ENCODE measurements around the gene NFIB. TPM values are rescaled to one million over a fixed set of nuclear protein-coding genes. Genes with fewer than 3 reads are reported as not detected.

NFIB gene
- total and polyA plus RNA-seq, 2 donors (not counting 3 experiments of a cell fraction or from before 2014, with no cell fraction given): 26.4 to 174 TPM

DNA sequence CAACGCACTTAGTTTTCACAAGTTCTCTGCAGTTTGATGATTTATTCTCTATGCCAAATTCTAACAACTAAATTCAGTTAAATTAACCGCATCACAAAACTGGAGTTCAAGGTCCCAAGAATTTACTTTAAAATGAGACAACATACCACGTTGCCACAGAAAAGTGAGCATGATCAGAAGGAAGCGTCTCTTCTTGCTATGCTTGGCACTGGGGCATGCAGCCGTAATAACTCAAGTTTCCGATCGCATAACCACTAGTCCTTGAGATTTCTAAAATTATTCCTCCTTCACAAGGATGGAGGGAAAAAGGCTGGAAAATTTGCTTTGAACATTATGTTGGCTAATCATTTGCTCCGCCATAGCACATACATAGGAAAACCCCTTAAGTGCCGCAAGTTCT is 13.9 kb downstream of the NFIB start:
- Histone ChIP-seq H2AFZ (ENCODE audit: low read depth, low read length) (no peak overlapping the region), H3K4me2 (ENCODE audit: insufficient read depth, low read length) (no peak overlapping the region), H3K79me2 (ENCODE audit: control insufficient read depth, insufficient read depth, low read length) (peaks cover 100% of the 10 kb centered on the region), H3K9me1 (replicated peaks; ENCODE audit: control insufficient read depth, extremely low read depth, insufficient read depth, low read length) (peaks cover 4% of the 10 kb centered on the region), H3K9ac (replicated peaks; ENCODE audit: extremely low read depth, insufficient read depth, low read length) (no peak overlapping the region), H3K27me3 (ENCODE audit: control insufficient read depth in 2 of 2, insufficient read depth in 2 of 2, low read length in 2 of 2) (no peaks in the 10 kb centered on the region), H3K36me3 (ENCODE audit: control insufficient read depth in 2 of 2, extremely low read depth in 1 of 2, insufficient read depth in 2 of 2, low read length in 2 of 2) (peaks cover 7 to 29% of the 10 kb centered on the region in 2 experiments), H3K4me1 (ENCODE audit: control insufficient read depth, extremely low read depth, insufficient read depth, low read length) (peaks cover 37% of the 10 kb centered on the region), H3K9me3 (replicated peaks; ENCODE audit: control insufficient read depth, insufficient read depth, low read length) (no peaks in the 10 kb centered on the region), H4K20me1 (replicated peaks; ENCODE audit: control insufficient read depth, extremely low read depth, insufficient read depth, low read length) (peaks cover 22% of the 10 kb centered on the region), H3K4me3 (replicated peaks in 1 of 3; ENCODE audit: insufficient read depth in 1 of 3, low read depth in 1 of 3, low read length in 3 of 3) (no peak overlapping the region), H3K27ac (ENCODE audit: insufficient read depth, low read depth, low read length) (no peak overlapping the region)
- intact Hi-C loops (cut with micrococcal nuclease) (no loop called here), dilution Hi-C loops (cut with MboI; ENCODE audit: extremely low pct_ligation_motif_present, low sequenced_read_pairs) (no loop called here)
- ChIA-PET POLR2A (no interaction called here), CTCF (interaction anchor here (1.1 kb wide), 1 partner anchor 55 kb away, joined by 3 read pairs; no protein-coding TSS in a partner anchor)
- BruUV-seq (replicated peaks): no TSS peak
- DNase-seq (ENCODE audit: low read depth, low spot score) (no peak), FAIRE-seq (no peak)
- TF ChIP-seq GATA2 (IDR thresholded peaks at IDR 0.05; ENCODE audit: insufficient read depth, insufficient read length, low read depth, low read length) (no peak), FOS (IDR thresholded peaks at IDR 0.05; ENCODE audit: borderline replicate concordance, insufficient read depth, low read length) (no peak), POLR2AphosphoS5 (IDR thresholded peaks at IDR 0.05; ENCODE audit: insufficient read depth, low read depth, low read length) (no peak), MAX (IDR thresholded peaks at IDR 0.05; ENCODE audit: insufficient read depth, insufficient read length) (no peak), EZH2 (IDR thresholded peaks at IDR 0.05; ENCODE audit: borderline replicate concordance, low read depth, low read length, severe bottlenecking) (no peak), POLR2A (IDR thresholded peaks at IDR 0.05; ENCODE audit: low read depth, low read length) (no peak), JUN (IDR thresholded peaks at IDR 0.05; ENCODE audit: borderline replicate concordance, insufficient read depth, insufficient read length, low read depth) (no peak), MYC (IDR thresholded peaks at IDR 0.05; ENCODE audit: low read depth, low read length) (no peak)
- TF ChIP-seq, protein P1, sequence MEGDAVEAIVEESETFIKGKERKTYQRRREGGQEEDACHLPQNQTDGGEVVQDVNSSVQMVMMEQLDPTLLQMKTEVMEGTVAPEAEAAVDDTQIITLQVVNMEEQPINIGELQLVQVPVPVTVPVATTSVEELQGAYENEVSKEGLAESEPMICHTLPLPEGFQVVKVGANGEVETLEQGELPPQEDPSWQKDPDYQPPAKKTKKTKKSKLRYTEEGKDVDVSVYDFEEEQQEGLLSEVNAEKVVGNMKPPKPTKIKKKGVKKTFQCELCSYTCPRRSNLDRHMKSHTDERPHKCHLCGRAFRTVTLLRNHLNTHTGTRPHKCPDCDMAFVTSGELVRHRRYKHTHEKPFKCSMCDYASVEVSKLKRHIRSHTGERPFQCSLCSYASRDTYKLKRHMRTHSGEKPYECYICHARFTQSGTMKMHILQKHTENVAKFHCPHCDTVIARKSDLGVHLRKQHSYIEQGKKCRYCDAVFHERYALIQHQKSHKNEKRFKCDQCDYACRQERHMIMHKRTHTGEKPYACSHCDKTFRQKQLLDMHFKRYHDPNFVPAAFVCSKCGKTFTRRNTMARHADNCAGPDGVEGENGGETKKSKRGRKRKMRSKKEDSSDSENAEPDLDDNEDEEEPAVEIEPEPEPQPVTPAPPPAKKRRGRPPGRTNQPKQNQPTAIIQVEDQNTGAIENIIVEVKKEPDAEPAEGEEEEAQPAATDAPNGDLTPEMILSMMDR (IDR thresholded peaks at IDR 0.05; ENCODE audit: extremely low read depth in 1 of 2, insufficient read depth in 1 of 2, low read depth in 1 of 2, low read length in 2 of 2): no peak

Measured in endothelial cell of umbilical vein (primary cell).